Colonic mucosa (tissue), 4 donors: ENCODE results near the gene TGFBR3L. TPM values are rescaled to one million over a fixed set of nuclear protein-coding genes. Genes with fewer than 3 reads are reported as not detected.
A peak's percentile ranks its signal among the peaks of the same experiment; 100 is the strongest.

Experiments
- DNase-seq: peaks from one replicate; pipeline ENCODE4 v3.0.0-alpha.2; 2020
- H3K27ac ChIP-seq: fragments of 200-600 bp; one replicate; pipeline ENCODE4 v1.8.0; 2021
- H3K27me3 ChIP-seq: fragments of 200-600 bp; one replicate; pipeline ENCODE4 v1.8.0; 2021
- H3K36me3 ChIP-seq: fragments of 200-600 bp; one replicate; pipeline ENCODE4 v1.8.0; 2021
- H3K4me1 ChIP-seq: fragments of 200-600 bp; one replicate; pipeline ENCODE4 v1.8.0; 2021; ENCODE audit warnings: mild to moderate bottlenecking
- H3K4me3 ChIP-seq: fragments of 200-600 bp; one replicate; pipeline ENCODE4 v1.8.0; 2021
- H3K9ac ChIP-seq, 2 donors: one replicate each; pipeline ENCODE4 v1.7.0; 2013; ENCODE audit warnings: control low read depth in 2 of 2, low read depth in 2 of 2, low read length in 2 of 2
- H3K9me3 ChIP-seq: fragments of 200-600 bp; one replicate; pipeline ENCODE4 v1.8.0; 2021
- intact Hi-C: fragments of 100-400 bp; cut with DNase I; formaldehyde crosslinking; loops from one replicate; pipeline ENCODE4 v1.14.1; 2022
- total RNA-seq, 2 donors: library from RNA; stranded (reverse); fragmentation: NEBNext Ultra II Directional in 1 of 2; extraction: Animal tissue kit (Norgen Biotek cat#: 25700) in 1 of 2; gene quantifications; one replicate each; pipeline ENCODE4 v1.2.1, GENCODE V29; 2021
- TF ChIP-seq, protein P1 (sequence below): fragments of 200-600 bp; IDR thresholded peaks from one replicate; pipeline ENCODE4 v1.8.0; 2022; ENCODE audit warnings: antibody characterized with exemption, mild to moderate bottlenecking
- donor health status: healthy.
- donor health status: DM: no; HTN: no; CAD: no.
- donor health status: DM: no; HTN: no; CAD: no.

TGFBR3L gene
- total RNA-seq, 2 donors from 2014 or later: not detected

- no peak overlapping the region for H3K27ac ChIP-seq
- H3K36me3 ChIP-seq: no peaks in the 10 kb centered on the region
- TF ChIP-seq, protein P1, sequence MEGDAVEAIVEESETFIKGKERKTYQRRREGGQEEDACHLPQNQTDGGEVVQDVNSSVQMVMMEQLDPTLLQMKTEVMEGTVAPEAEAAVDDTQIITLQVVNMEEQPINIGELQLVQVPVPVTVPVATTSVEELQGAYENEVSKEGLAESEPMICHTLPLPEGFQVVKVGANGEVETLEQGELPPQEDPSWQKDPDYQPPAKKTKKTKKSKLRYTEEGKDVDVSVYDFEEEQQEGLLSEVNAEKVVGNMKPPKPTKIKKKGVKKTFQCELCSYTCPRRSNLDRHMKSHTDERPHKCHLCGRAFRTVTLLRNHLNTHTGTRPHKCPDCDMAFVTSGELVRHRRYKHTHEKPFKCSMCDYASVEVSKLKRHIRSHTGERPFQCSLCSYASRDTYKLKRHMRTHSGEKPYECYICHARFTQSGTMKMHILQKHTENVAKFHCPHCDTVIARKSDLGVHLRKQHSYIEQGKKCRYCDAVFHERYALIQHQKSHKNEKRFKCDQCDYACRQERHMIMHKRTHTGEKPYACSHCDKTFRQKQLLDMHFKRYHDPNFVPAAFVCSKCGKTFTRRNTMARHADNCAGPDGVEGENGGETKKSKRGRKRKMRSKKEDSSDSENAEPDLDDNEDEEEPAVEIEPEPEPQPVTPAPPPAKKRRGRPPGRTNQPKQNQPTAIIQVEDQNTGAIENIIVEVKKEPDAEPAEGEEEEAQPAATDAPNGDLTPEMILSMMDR: peak; percentile 66
- H3K9ac ChIP-seq: no peak overlapping the region
- H3K9me3 ChIP-seq: no peaks in the 10 kb centered on the region
- intact Hi-C loops: loop anchor here (10.0 kb wide), 1 partner anchor 71 kb away; no protein-coding TSS in a partner anchor
- peak overlapping the region; percentile 38 for H3K4me3 ChIP-seq
- peak; percentile 71 for DNase-seq
- peaks cover 6% of the 10 kb centered on the region for H3K4me1 ChIP-seq
- no peaks in the 10 kb centered on the region for H3K27me3 ChIP-seq
Observed at GRCh38 chr19:7925171-7925851, 10.7 kb downstream of the TGFBR3L start.

DNA sequence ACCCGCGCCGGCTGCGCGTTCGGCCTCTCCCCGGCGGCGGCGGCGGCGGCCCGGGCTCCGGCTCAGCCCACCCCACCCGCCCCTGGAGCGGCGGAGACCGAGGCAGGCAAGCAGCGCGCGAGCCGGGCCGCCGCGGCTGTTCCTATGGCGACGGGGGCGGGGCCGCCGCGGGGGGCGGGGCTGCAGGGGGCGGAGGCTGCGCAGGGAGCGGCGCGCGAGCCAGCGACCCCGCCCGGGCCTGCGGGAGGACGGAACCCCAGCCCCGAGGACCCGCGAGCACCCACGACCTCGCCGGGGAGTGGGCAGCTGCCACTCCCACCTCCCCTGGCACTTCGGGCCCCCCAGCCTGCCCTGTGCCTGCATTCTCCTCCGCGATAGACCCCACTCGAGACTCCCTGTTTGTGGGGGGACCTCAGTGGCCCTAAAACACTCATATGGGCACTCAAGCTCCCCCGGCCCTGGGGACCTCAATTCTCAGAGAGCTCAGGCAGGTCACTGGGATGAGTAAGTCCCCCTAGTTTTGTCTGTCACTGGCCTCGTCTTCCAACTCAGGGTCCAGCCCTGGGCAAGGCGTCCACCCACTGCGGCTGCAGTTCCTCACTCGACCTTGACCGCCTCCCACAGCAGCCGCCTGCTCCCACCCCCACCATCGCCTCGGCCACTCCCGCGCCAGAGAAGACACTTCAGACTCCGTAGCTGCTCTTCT lies 11.5 kb downstream of the TGFBR3L start, which contains the start of gene CTXN1:
Gene CTXN1, minus strand, starts transcription at position 115 of the 706 bp plus-strand sequence. CDS start 597 bp downstream, outside the sequence.
- intact Hi-C loops: loop anchor here (10.0 kb wide), 1 partner anchor 71 kb away; no protein-coding TSS in a partner anchor
- TF ChIP-seq, protein P1: no peak
- Histone ChIP-seq H3K4me3 (peak within 1 kb of the TSS; percentile 38), H3K9me3 (no peaks in the 10 kb centered on the region), H3K36me3 (no peaks in the 10 kb centered on the region), H3K27ac (no peak within 1 kb of the TSS), H3K4me1 (peaks cover 6% of the 10 kb centered on the region), H3K27me3 (no peaks in the 10 kb centered on the region), H3K9ac (peak within 1 kb of the TSS in 1 of 2 donors; percentile 26)
- DNase-seq: peak; percentile 83

DNA sequence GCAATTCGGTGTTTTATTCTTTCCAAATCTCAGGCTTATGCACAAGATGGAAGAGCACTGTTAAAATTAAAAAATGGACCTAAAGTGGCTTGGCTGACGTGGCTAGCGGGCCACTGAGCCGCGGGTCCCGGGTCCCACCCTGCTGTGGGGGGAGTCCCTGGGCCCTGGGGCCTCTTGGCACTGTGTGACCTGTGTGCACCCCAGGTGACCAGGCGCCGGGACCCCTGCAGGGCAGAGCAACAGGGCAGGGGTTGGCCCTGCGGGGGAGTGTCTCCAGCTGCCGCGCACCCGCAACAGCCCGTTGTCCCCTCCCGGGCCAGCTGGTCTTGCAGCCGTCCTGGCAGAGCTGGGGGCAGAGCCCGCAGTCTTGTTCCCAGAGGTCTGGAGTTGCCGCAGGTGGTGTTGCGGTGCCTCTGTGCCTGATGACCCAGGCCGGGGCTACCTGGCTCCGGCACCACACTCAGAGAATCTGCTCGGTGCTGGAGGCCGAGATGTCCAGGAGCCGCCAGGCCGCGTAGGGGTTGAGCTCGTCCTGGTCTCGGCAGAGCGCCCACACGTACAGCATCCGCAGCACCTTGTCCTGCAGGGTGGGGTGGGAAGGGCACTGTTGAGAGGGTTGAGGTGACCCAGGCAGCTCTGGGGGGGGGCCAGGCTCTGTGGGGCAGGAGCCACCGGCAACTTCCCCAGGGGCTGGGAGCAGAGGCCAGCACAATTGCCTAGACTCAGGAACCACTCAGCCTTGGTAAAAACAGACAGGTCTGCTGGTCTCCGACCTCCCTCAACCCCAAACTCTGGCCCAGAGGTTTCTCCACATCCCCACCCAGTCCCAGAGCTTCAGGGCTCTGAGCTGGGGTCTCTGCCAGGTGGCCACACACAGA lies 12.3 kb downstream of the TGFBR3L start:
- Histone ChIP-seq H3K27me3 (no peaks in the 10 kb centered on the region), H3K27ac (no peak overlapping the region), H3K9ac (no peak overlapping the region), H3K4me3 (no peak overlapping the region), H3K9me3 (no peaks in the 10 kb centered on the region), H3K36me3 (peaks cover 4% of the 10 kb centered on the region), H3K4me1 (no peaks in the 10 kb centered on the region)
- TF ChIP-seq, protein P1: no peak
- intact Hi-C loops: loop anchor here (10.0 kb wide), 1 partner anchor 72 kb away; no protein-coding TSS in a partner anchor
- DNase-seq: no peak

DNA sequence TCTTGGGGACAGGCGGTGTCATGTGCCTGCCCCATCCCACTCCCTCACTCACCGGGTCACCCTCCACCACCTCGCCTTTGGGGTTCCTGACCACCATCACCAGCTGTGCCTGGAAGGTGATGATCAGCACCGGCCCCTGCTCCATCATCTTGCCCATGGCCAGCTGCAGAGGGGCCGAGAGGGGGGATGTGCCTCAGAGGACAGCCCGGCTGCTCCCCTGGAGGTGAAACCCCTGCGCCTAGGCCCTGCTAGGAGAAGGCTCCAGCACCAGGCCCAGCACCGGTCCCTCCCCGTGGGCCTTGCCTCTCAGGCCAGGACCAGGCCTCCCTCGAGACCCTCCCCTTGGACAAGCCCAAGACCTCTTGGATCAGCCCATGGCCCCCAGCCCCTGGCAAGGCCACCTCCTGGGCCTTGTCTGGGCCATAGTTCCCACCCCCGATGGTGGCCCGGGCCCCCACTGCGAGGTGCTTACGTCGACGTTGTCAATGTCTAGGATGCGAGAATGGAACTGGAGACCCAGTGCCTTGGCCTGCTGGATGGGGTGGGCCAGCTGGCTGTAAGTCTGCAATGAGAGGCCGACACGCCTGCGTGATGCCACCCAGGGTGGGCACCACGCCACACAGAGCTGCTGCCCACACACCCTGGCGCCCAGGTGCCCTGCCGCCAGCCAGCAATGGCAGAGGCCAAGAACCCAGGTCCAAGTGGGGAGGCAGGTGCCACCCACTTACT lies 13.1 kb downstream of the TGFBR3L start:
- Histone ChIP-seq H3K4me3 (no peak overlapping the region), H3K9me3 (no peaks in the 10 kb centered on the region), H3K9ac (no peak overlapping the region), H3K27me3 (no peaks in the 10 kb centered on the region), H3K4me1 (no peaks in the 10 kb centered on the region), H3K27ac (no peak overlapping the region), H3K36me3 (peaks cover 12% of the 10 kb centered on the region)
- DNase-seq: no peak
- TF ChIP-seq, protein P1: no peak
- intact Hi-C loops: loop anchor here (10.0 kb wide), 1 partner anchor 73 kb away; no protein-coding TSS in a partner anchor
